Chondrocyte (in vitro differentiated cells): Measurements from ENCODE around the gene PCMTD2. TPM values are rescaled to one million over a fixed set of nuclear protein-coding genes. Genes with fewer than 3 reads are reported as not detected.

Experiments
- DNase-seq: peaks from one replicate; pipeline ENCODE4 v3.0.0; 2021; ENCODE audit warnings: mixed read lengths, low spot score
- H3K27ac Mint-ChIP-seq: one replicate; pipeline ENCODE4 v1.8.0; 2021; ENCODE audit warnings: mild to moderate bottlenecking, moderate library complexity, mixed read lengths; ENCODE audit not compliant: unreplicated experiment
- H3K27me3 Mint-ChIP-seq: 2 replicates; pipeline ENCODE4 v1.8.0; 2021; ENCODE audit warnings: low read depth, mixed read lengths
- H3K36me3 Mint-ChIP-seq: 2 replicates; pipeline ENCODE4 v1.8.0; 2021; ENCODE audit warnings: low read depth, mixed read lengths
- H3K4me1 Mint-ChIP-seq: 2 replicates; pipeline ENCODE4 v1.8.0; 2021; ENCODE audit warnings: low read depth, mild to moderate bottlenecking, mixed read lengths
- H3K4me3 Mint-ChIP-seq: one replicate; pipeline ENCODE4 v1.8.0; 2021; ENCODE audit warnings: mild to moderate bottlenecking, moderate library complexity, mixed read lengths; ENCODE audit not compliant: unreplicated experiment
- H3K9me3 Mint-ChIP-seq: 2 replicates; pipeline ENCODE4 v1.8.0; 2021; ENCODE audit warnings: low read depth, mixed read lengths
- CTCF ChIP-seq: fragments of 200-600 bp; sonication (generic); IDR thresholded peaks from 2 replicates; pipeline ENCODE4 v1.5.0; 2021; ENCODE audit warnings: antibody characterized with exemption, mild to moderate bottlenecking, moderate library complexity
- total RNA-seq: library from RNA; stranded (reverse); gene quantifications from 3 replicates; pipeline ENCODE4 v1.2.1, GENCODE V29; 2021

PCMTD2 gene
- total RNA-seq, 1 donor from 2014 or later: 38.1 TPM

GRCh38 chr20:64242797-64243475, 12.6 kb upstream of the PCMTD2 start:
- DNase-seq: peak; percentile 58
- no peaks in the 10 kb centered on the region for H3K9me3 Mint-ChIP-seq
- TF ChIP-seq CTCF: no peak
- H3K4me3 Mint-ChIP-seq: no peak overlapping the region
- no peaks in the 10 kb centered on the region for H3K4me1 Mint-ChIP-seq
- no peak overlapping the region for H3K27ac Mint-ChIP-seq
- H3K36me3 Mint-ChIP-seq: peaks cover 1% of the 10 kb centered on the region
- peaks cover 32% of the 10 kb centered on the region for H3K27me3 Mint-ChIP-seq

- H3K4me1 Mint-ChIP-seq: no peaks in the 10 kb centered on the region
- no peak for DNase-seq
- H3K36me3 Mint-ChIP-seq: peaks cover 1% of the 10 kb centered on the region
- no peak overlapping the region for H3K27ac Mint-ChIP-seq
- TF ChIP-seq CTCF: no peak
- peaks cover 30% of the 10 kb centered on the region for H3K27me3 Mint-ChIP-seq
- no peak overlapping the region for H3K4me3 Mint-ChIP-seq
- H3K9me3 Mint-ChIP-seq: no peaks in the 10 kb centered on the region
Measured at GRCh38 chr20:64244281-64244805, 11.2 kb upstream of the PCMTD2 start.

- peaks cover 1% of the 10 kb centered on the region for H3K36me3 Mint-ChIP-seq
- no peak overlapping the region for H3K4me3 Mint-ChIP-seq
- TF ChIP-seq CTCF: no peak
- DNase-seq: peak; percentile 59
- H3K27ac Mint-ChIP-seq: no peak overlapping the region
- peaks cover 34% of the 10 kb centered on the region for H3K27me3 Mint-ChIP-seq
- H3K4me1 Mint-ChIP-seq: no peaks in the 10 kb centered on the region
- H3K9me3 Mint-ChIP-seq: no peaks in the 10 kb centered on the region
Measured at GRCh38 chr20:64244870-64245603, 10.5 kb upstream of the PCMTD2 start.

GRCh38 chr20:64245746-64246595, 9.6 kb upstream of the PCMTD2 start:
- Mint-ChIP-seq H3K9me3 (no peaks in the 10 kb centered on the region), H3K36me3 (peaks cover 1% of the 10 kb centered on the region), H3K4me3 (no peak overlapping the region), H3K4me1 (no peaks in the 10 kb centered on the region), H3K27ac (no peak overlapping the region), H3K27me3 (peaks cover 40% of the 10 kb centered on the region)
- no peak for TF ChIP-seq CTCF
- DNase-seq: no peak
